GM19328 (cell line): Measurements from ENCODE around the gene FOXD4L6.
"Not testable (repeated sequence)": the region's sequence is repeated elsewhere in the genome, so short reads cannot be mapped to it uniquely, and the experiment has no call there.

Experiments
- ATAC-seq: cut with Tn5 transposase; IDR thresholded peaks from one replicate; pipeline ENCODE4 v1.9.1; 2021; ENCODE audit warnings: mild to moderate bottlenecking, moderate library complexity; ENCODE audit not compliant: unreplicated experiment

Gene FOXD4L6

GRCh38 chr9:41104542-41104941 is 23.9 kb downstream of the FOXD4L6 start:
- ATAC-seq, result not testable (repeated sequence)

- not testable (repeated sequence) for ATAC-seq
Measured at GRCh38 chr9:41100508-41100907, 28.0 kb downstream of the FOXD4L6 start.

- ATAC-seq, result not testable (repeated sequence)
Measured at GRCh38 chr9:41098759-41099158, 29.7 kb downstream of the FOXD4L6 start.

- not testable (repeated sequence) for ATAC-seq
Measured at GRCh38 chr9:41095060-41095459, 33.4 kb downstream of the FOXD4L6 start.

- not testable (repeated sequence) for ATAC-seq
Measured at GRCh38 chr9:41094010-41094773, 34.3 kb downstream of the FOXD4L6 start.

- ATAC-seq, result not testable (repeated sequence)
Measured at GRCh38 chr9:41090922-41091321, 37.6 kb downstream of the FOXD4L6 start.

GRCh38 chr9:41090386-41090785 is 38.1 kb downstream of the FOXD4L6 start:
- ATAC-seq, result not testable (repeated sequence)

- ATAC-seq, result peak; percentile 53
Measured at GRCh38 chr9:41088450-41089059, 39.9 kb downstream of the FOXD4L6 start.

- ATAC-seq, result not testable (repeated sequence)
Measured at GRCh38 chr9:41087929-41088328, 40.6 kb downstream of the FOXD4L6 start.

- not testable (repeated sequence) for ATAC-seq
Measured at GRCh38 chr9:41087157-41087780, 41.2 kb downstream of the FOXD4L6 start.

- not testable (repeated sequence) for ATAC-seq
Measured at GRCh38 chr9:41086685-41087084, 41.8 kb downstream of the FOXD4L6 start.

GRCh38 chr9:41086215-41086614 is 42.3 kb downstream of the FOXD4L6 start:
- not testable (repeated sequence) for ATAC-seq

GRCh38 chr9:41082358-41082757 is 46.1 kb downstream of the FOXD4L6 start:
- not testable (repeated sequence) for ATAC-seq

- not testable (repeated sequence) for ATAC-seq
Measured at GRCh38 chr9:41079464-41079863, 49.0 kb downstream of the FOXD4L6 start.

GRCh38 chr9:41077586-41077985 is 50.9 kb downstream of the FOXD4L6 start:
- not testable (repeated sequence) for ATAC-seq
